Activated CD8-positive, alpha-beta memory T cell treated with anti-CD3 and anti-CD28 coated beads, Interleukin-2, amount 10 ng/mL, durations not matched to agents 7 days and 5 days (primary cell): ENCODE results near the gene USP1. TPM values are rescaled to one million over a fixed set of nuclear protein-coding genes. Genes with fewer than 3 reads are reported as not detected.
A peak's percentile ranks its signal among the peaks of the same experiment; 100 is the strongest.

ENCODE experiments used
- ATAC-seq: fragments of 150-1000 bp; cut with Tn5 transposase; one replicate; pipeline ENCODE4 v1.10.0; 2021; ENCODE audit warnings: moderate library complexity
- CTCF ChIA-PET: fragments of 350-600 bp; sonication (Branson Sonifier 250); formaldehyde crosslinking; loops from one replicate; lab custom pipeline; 2021; ENCODE audit warnings: antibody characterized with exemption; lab: Charles Lee
- DNase-seq: peaks from one replicate; pipeline ENCODE4 v3.0.0-alpha.2; 2020
- H3K27ac Mint-ChIP-seq: one replicate; pipeline ENCODE4 v1.8.0; 2021; ENCODE audit warnings: mild to moderate bottlenecking, mixed read lengths
- H3K27me3 Mint-ChIP-seq: one replicate; pipeline ENCODE4 v1.8.0; 2021; ENCODE audit warnings: mixed read lengths
- H3K36me3 Mint-ChIP-seq: one replicate; pipeline ENCODE4 v1.8.0; 2021; ENCODE audit warnings: mild to moderate bottlenecking, mixed read lengths
- H3K4me1 Mint-ChIP-seq: one replicate; pipeline ENCODE4 v1.8.0; 2021; ENCODE audit warnings: mixed read lengths
- H3K4me3 Mint-ChIP-seq: one replicate; pipeline ENCODE4 v1.8.0; 2021; ENCODE audit warnings: mild to moderate bottlenecking, moderate library complexity, mixed read lengths
- H3K9me3 Mint-ChIP-seq: one replicate; pipeline ENCODE4 v1.8.0; 2022; ENCODE audit warnings: low read depth, mixed read lengths
- total RNA-seq, 2 experiments: library from RNA; stranded (reverse); gene quantifications; one replicate each; pipeline ENCODE4 v1.2.3, GENCODE V29; 2021

USP1 gene
- total RNA-seq, 2 experiments from 2014 or later, result 76.2 to 84.7 TPM

DNA sequence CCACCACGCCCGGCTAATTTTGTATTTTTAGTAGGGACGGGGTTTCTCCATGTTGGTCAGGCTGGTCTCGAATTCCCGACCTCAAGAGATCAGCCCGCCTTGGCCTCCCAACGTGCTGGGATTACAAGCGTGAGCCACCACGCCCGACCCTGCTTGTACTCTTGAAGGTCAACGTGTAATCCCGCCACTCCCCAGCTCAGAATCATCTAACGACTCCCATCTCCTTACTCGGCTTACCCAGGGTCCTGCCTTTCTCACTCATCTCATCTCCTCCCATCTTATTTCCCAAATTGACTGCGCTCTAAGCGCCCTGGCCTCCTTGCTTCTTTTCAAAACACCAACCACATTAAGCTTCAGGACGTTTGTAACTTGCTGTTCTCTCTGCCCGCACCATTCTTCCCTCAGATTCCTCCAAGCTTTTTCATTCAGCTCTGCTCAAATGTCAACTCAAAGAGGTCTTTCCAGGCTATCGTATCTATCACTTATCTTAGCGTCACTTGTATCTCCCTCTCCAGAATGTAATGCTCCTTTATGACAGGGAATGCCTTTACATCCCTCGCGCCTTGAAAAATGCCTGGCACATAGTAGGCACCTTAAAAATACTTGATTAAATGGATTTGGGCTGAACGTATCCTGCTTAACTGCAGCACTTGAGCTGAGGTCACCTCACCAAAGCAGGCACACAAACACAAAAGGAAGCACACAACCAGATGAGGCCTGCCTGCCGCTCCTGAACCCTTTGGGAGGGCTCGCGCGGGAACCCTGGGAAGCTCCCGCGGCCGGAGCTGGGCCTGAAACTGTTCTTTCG lies 1.4 kb upstream of the USP1 start:
- H3K27me3 Mint-ChIP-seq, result peaks cover 3% of the 10 kb centered on the region
- ATAC-seq, result no peak
- H3K4me3 Mint-ChIP-seq, result peak overlapping the region; percentile 92
- DNase-seq, result no peak
- H3K36me3 Mint-ChIP-seq, result peaks cover 15% of the 10 kb centered on the region
- H3K27ac Mint-ChIP-seq, result peak overlapping the region; percentile 98
- CTCF ChIA-PET, result interaction anchor here (0.7 to 1.5 kb wide), 2 partner anchors 15 to 260 kb away, joined by 3 to 4 read pairs; no protein-coding TSS in a partner anchor
- peaks cover 23% of the 10 kb centered on the region for H3K4me1 Mint-ChIP-seq
- no peaks in the 10 kb centered on the region for H3K9me3 Mint-ChIP-seq

DNA sequence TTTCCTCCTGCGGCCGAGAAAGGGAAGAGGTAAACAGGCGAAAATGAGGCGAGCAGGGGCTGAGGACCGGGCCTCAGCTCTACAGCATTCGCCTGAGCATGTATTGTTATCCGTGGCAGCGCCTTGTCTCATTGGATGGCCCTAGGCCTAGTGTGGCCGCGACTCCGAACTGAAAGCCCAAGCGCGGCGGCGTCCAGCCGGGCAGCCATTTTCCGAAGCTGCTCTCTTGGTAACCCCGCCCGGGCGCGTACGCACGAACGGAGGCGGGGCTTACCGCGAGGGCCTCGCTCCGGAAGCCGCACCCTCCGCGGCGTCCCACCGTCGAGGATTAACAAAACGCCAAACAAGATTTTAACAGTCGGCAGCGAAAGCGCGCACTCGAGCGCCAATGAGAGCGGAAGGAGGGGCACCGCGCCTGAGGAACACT lies 797 bp upstream of the USP1 start:
- peak overlapping the region; percentile 98 for H3K27ac Mint-ChIP-seq
- peaks cover 29% of the 10 kb centered on the region for H3K4me1 Mint-ChIP-seq
- peaks cover 21% of the 10 kb centered on the region for H3K36me3 Mint-ChIP-seq
- ATAC-seq (no peak), DNase-seq (no peak)
- H3K9me3 Mint-ChIP-seq, result no peaks in the 10 kb centered on the region
- CTCF ChIA-PET, result interaction anchor here (0.7 to 1.5 kb wide), 2 partner anchors 15 to 261 kb away, joined by 3 to 4 read pairs; no protein-coding TSS in a partner anchor
- H3K4me3 Mint-ChIP-seq, result peak overlapping the region; percentile 92
- H3K27me3 Mint-ChIP-seq, result peaks cover 3% of the 10 kb centered on the region

DNA sequence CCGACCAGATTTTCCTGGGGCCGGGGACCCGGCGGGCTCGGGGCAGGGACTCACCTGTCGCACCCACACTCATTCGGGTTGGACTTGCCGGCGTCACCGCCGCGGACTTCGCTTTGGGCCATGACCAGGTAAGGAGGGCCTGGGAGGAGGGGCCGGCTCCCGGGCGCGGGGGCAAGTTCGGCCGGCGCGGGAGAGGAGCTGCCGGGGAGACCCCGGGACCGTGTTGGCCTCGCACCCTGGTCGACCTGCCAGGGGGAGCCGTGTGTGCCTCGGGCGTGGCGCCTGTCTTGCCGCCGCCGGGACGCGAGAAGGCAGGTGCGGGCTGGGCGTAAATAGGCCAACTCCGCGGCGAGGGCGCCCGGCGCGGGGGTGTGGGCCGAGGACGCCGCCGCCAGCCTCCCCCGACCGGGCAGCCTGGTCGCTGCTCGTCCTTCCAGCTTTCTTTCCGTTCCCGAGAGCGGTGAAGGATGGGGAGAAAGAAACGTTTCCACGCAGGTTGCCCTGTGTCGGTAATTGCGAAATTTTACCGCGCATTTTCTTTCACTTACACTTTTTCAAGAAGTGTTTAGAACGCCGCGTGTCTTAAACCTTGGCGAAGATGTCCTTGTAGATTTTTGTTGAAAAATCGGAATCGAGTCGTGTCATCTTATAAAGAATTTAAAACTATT lies 558 bp downstream of the USP1 start:
- peaks cover 37% of the 10 kb centered on the region for H3K4me1 Mint-ChIP-seq

DNA sequence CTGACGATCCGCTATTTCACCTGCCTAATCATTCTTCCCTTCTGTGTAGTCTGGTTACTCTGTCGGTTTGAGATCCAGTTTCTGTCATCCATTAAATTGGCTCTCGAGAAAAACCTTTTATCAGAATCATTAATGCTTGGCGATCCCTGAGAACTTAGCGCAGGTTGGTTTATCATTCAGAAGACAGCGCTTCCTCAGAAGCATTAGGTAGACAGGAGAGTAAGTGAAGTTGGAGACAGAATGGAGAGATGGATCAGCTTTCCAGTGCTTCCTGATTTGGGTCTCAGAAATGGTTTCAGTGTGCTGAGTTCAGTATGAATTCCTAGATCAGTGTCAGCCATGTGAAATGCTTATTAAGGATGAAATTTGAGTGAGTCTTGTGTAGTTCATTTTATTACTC lies 1.3 kb downstream of the USP1 start:
- peaks cover 37% of the 10 kb centered on the region for H3K4me1 Mint-ChIP-seq
- H3K4me3 Mint-ChIP-seq, result peak overlapping the region; percentile 92
- CTCF ChIA-PET, result interaction anchor here (1.7 kb wide), 1 partner anchor 308 kb away, joined by 4 read pairs; no protein-coding TSS in a partner anchor
- H3K27me3 Mint-ChIP-seq, result no peaks in the 10 kb centered on the region
- H3K9me3 Mint-ChIP-seq, result no peaks in the 10 kb centered on the region
- ATAC-seq (no peak), DNase-seq (no peak)
- H3K36me3 Mint-ChIP-seq, result peaks cover 35% of the 10 kb centered on the region
- peak overlapping the region; percentile 98 for H3K27ac Mint-ChIP-seq

More for the DNA sequence above, 558 bp downstream of the USP1 start:
- no peaks in the 10 kb centered on the region for H3K9me3 Mint-ChIP-seq
- CTCF ChIA-PET, result interaction anchor here (1.7 kb wide), 1 partner anchor 309 kb away, joined by 4 read pairs; no protein-coding TSS in a partner anchor
- H3K27me3 Mint-ChIP-seq, result peaks cover 2% of the 10 kb centered on the region
- DNase-seq (no peak), ATAC-seq (peak; percentile 0)
- H3K27ac Mint-ChIP-seq, result peak overlapping the region; percentile 98
- peak overlapping the region; percentile 92 for H3K4me3 Mint-ChIP-seq
- H3K36me3 Mint-ChIP-seq, result peaks cover 32% of the 10 kb centered on the region

DNA sequence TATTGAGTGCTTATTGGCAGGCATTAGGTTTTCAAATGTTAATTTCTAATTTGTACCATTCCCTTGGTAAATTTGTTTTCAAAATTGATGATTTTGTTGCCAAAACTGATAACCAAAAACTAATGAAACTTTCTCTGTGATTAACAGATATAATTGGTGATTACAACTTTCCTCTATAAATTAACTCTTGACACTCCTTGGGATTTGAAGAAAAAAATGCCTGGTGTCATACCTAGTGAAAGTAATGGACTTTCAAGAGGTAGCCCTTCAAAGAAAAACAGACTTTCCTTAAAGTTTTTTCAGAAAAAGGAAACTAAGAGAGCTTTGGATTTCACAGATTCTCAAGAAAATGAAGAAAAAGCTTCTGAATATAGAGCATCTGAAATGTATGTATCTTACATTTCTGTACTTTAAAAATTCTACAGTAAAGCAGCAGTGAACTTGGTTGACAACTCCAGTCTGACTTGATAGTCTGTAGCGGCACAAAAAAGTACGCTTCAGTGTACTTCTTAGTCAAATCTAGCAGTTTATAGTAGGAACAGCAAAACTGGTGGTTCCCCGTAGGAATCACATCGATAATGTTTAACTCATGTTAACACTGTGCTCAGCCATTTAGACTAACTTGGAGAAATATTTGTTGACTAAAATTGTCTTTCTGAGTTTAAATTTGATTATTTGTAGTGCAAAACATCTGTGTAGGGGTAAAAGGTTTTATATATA lies 3.0 kb downstream of the USP1 start:
- H3K4me1 Mint-ChIP-seq, result peaks cover 35% of the 10 kb centered on the region
- no peaks in the 10 kb centered on the region for H3K9me3 Mint-ChIP-seq
- ATAC-seq (no peak), DNase-seq (no peak)
- H3K27ac Mint-ChIP-seq, result peak overlapping the region; percentile 66
- CTCF ChIA-PET, result interaction anchor here (1.3 to 1.5 kb wide), 2 partner anchors 9 to 344 kb away, joined by 4 read pairs; partner anchors contain the start of gene ATG4C
- H3K4me3 Mint-ChIP-seq, result peak overlapping the region; percentile 92
- H3K27me3 Mint-ChIP-seq, result no peaks in the 10 kb centered on the region
- peaks cover 45% of the 10 kb centered on the region for H3K36me3 Mint-ChIP-seq

DNA sequence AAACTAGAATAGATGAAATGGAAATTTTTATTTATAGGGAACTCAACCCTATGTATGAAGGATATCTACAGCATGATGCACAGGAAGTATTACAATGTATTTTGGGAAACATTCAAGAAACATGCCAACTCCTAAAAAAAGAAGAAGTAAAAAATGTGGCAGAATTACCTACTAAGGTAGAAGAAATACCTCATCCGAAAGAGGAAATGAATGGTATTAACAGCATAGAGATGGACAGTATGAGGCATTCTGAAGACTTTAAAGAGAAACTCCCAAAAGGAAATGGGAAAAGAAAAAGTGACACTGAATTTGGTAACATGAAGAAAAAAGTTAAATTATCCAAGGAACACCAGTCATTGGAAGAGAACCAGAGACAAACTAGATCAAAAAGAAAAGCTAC lies 7.9 kb downstream of the USP1 start:
- Mint-ChIP-seq H3K4me1 (peaks cover 57% of the 10 kb centered on the region), H3K36me3 (peaks cover 71% of the 10 kb centered on the region), H3K9me3 (no peaks in the 10 kb centered on the region), H3K27me3 (no peaks in the 10 kb centered on the region), H3K27ac (no peak overlapping the region), H3K4me3 (no peak overlapping the region)
- ATAC-seq, result no peak
- CTCF ChIA-PET, result no interaction called here
- DNase-seq, result no peak

DNA sequence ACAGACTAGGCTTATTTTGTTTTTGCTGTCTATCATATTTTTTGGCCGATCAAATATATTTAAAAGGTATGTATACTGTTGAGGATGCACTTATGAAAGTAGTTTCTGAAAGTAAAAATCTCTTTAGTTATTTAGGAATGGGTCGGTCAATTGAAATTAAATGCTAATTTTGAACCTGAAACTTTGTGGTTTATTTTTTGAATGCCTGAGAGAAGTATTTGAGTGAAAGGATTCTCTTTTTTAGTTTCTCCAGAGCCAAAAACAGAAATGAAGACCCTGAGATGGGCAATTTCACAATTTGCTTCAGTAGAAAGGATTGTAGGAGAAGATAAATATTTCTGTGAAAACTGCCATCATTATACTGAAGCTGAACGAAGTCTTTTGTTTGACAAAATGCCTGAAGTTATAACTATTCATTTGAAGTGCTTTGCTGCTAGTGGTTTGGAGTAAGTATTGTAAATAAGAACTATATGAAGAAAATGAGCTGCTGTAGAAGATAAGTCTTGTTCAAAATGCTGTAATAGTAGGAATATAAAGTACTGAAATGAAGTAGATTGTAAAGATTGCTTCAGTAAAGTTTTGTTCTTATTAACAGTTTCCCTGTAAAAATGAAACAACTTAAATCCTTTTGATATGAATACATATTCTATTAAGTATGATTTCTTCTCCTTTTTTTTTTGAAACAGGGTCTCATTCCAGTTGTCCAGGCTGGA lies 11.5 kb downstream of the USP1 start:
- H3K27ac Mint-ChIP-seq, result peak overlapping the region; percentile 3
- H3K36me3 Mint-ChIP-seq, result peaks cover 68% of the 10 kb centered on the region
- H3K27me3 Mint-ChIP-seq, result no peaks in the 10 kb centered on the region
- peaks cover 51% of the 10 kb centered on the region for H3K4me1 Mint-ChIP-seq
- H3K9me3 Mint-ChIP-seq, result no peaks in the 10 kb centered on the region
- no peak overlapping the region for H3K4me3 Mint-ChIP-seq
- DNase-seq, result no peak
- CTCF ChIA-PET, result interaction anchor here (1.0 kb wide), 1 partner anchor 9 kb away, joined by 4 read pairs; no protein-coding TSS in a partner anchor
- no peak for ATAC-seq

DNA sequence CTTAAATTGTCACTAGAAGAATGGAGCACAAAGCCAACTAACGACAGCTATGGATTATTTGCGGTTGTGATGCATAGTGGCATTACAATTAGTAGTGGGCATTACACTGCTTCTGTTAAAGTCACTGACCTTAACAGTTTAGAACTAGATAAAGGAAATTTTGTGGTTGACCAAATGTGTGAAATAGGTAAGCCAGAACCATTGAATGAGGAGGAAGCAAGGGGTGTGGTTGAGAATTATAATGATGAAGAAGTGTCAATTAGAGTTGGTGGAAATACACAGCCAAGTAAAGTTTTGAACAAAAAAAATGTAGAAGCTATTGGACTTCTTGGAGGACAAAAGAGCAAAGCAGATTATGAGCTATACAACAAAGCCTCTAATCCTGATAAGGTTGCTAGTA lies 13.5 kb downstream of the USP1 start:
- Mint-ChIP-seq H3K4me1 (peaks cover 46% of the 10 kb centered on the region), H3K36me3 (peaks cover 64% of the 10 kb centered on the region), H3K4me3 (peak overlapping the region; percentile 6), H3K9me3 (no peaks in the 10 kb centered on the region), H3K27ac (peak overlapping the region; percentile 47), H3K27me3 (no peaks in the 10 kb centered on the region)
- no peak for DNase-seq
- peak; percentile 47 for ATAC-seq
- CTCF ChIA-PET, result interaction anchor here (0.9 kb wide), 1 partner anchor 14 kb away, joined by 3 read pairs; no protein-coding TSS in a partner anchor

DNA sequence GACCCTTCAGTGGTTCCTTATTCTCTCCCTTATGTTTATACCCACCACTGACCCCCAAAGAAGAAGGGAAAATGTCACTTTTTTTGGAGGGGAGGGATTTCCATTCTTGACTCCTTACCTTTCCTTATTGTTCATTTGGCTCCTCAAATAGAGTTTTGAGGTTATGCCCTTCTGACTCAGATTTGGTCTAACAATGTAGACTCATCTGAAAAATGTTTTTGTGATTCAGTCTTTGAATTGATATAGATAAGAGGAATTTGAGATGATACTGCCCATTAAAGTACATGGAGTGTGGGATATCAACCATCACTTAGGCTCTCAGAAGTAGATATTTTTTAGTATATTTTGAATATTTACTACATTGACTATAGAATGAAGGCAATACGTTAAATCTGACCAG lies 16.1 kb downstream of the USP1 start:
- ATAC-seq, result no peak

DNA sequence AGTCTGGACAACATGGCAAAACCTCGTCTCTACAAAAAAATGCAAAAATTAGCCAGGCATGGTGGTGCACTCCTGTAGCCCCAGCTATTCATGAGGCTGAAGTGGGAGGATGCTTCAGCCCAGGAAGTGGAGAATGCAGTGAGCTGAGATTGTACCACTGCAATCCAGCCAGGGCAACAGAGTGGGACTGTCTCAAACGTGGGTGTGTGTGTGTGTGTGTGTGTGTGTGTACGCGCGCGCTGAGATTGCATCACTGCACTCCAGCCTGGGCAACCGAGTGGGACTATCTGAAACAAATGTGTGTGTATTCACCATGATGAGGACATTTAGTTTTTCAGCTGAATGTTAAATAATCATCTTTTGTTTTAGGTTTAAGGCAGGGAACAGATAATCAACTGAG lies 21.1 kb downstream of the USP1 start:
- Mint-ChIP-seq H3K27ac (no peak overlapping the region), H3K9me3 (no peaks in the 10 kb centered on the region), H3K36me3 (peaks cover 10% of the 10 kb centered on the region), H3K4me1 (peaks cover 4% of the 10 kb centered on the region), H3K27me3 (no peaks in the 10 kb centered on the region), H3K4me3 (no peak overlapping the region)
- CTCF ChIA-PET, result interaction anchor here (2.1 kb wide), 1 partner anchor 11 kb away, joined by 6 read pairs; no protein-coding TSS in a partner anchor
- no peak for DNase-seq
- ATAC-seq, result no peak

More for the DNA sequence above, 16.1 kb downstream of the USP1 start:
- no peak for DNase-seq
- no peaks in the 10 kb centered on the region for H3K9me3 Mint-ChIP-seq
- H3K27ac Mint-ChIP-seq, result no peak overlapping the region
- peaks cover 49% of the 10 kb centered on the region for H3K36me3 Mint-ChIP-seq
- no peak overlapping the region for H3K4me3 Mint-ChIP-seq
- H3K4me1 Mint-ChIP-seq, result peaks cover 31% of the 10 kb centered on the region
- no peaks in the 10 kb centered on the region for H3K27me3 Mint-ChIP-seq
- CTCF ChIA-PET, result no interaction called here

DNA sequence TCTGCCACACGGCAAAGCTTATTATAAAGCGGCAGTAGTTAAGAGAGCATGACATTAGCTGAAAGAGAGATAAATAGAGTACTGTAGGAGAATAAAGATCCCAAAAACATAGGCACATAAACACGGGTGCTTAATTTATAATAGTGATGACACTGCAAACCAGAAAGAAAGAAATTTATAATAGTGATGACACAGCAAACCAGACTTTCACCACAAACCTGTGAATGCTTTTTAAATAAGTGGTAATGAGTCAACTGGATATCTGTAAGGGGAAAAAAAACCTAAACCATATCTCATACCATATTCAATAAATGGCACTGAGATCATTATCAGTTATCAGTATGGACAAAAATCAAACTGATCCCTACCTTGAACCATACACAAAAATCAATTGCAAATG lies 25.5 kb downstream of the USP1 start:
- no peaks in the 10 kb centered on the region for H3K27me3 Mint-ChIP-seq
- ATAC-seq (no peak), DNase-seq (no peak)
- H3K9me3 Mint-ChIP-seq, result no peaks in the 10 kb centered on the region
- H3K4me3 Mint-ChIP-seq, result no peak overlapping the region
- peaks cover 4% of the 10 kb centered on the region for H3K36me3 Mint-ChIP-seq
- CTCF ChIA-PET, result no interaction called here
- H3K4me1 Mint-ChIP-seq, result peaks cover 4% of the 10 kb centered on the region
- no peak overlapping the region for H3K27ac Mint-ChIP-seq

DNA sequence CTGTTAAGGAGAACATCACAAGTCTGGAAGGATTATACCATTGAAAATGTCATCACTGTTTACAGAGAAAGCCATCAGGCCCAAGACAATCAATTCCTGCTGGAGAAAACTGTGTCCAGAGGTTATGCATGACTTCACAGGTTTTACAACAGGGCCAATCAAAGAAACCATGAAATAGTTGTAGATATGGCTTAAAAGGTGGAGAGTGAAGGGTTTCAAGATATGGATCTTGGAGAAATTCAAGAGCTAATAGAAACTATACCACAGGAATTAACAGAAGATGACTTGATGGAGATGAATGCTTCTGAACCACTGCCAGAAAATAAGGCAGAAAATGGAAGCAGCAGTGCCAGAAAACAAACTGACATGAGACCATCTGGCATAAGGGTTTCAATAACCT lies 30.2 kb downstream of the USP1 start:
- no peaks in the 10 kb centered on the region for H3K9me3 Mint-ChIP-seq
- CTCF ChIA-PET, result no interaction called here
- H3K27ac Mint-ChIP-seq, result no peak overlapping the region
- H3K4me1 Mint-ChIP-seq, result peaks cover 4% of the 10 kb centered on the region
- no peaks in the 10 kb centered on the region for H3K27me3 Mint-ChIP-seq
- DNase-seq (no peak), ATAC-seq (no peak)
- H3K36me3 Mint-ChIP-seq, result peaks cover 15% of the 10 kb centered on the region
- no peak overlapping the region for H3K4me3 Mint-ChIP-seq
